ENCODE measurements around the gene PRR5. TPM values are rescaled to one million over a fixed set of nuclear protein-coding genes. Genes with fewer than 3 reads are reported as not detected.

The PRR5 gene
- total RNA-seq, 1 experiment from 2014 or later = 11.8 TPM

- no peak overlapping the region for H4K8ac ChIP-seq (replicated peaks; ENCODE audit: insufficient read length, low read depth, low read length)
- H2BK20ac ChIP-seq (ENCODE audit: low read depth, low read length, poor library complexity, severe bottlenecking) = no peak overlapping the region
- peaks cover 5% of the 10 kb centered on the region for H3K27me3 ChIP-seq (ENCODE audit: insufficient read depth, low read length)
- TF ChIP-seq, protein P1, sequence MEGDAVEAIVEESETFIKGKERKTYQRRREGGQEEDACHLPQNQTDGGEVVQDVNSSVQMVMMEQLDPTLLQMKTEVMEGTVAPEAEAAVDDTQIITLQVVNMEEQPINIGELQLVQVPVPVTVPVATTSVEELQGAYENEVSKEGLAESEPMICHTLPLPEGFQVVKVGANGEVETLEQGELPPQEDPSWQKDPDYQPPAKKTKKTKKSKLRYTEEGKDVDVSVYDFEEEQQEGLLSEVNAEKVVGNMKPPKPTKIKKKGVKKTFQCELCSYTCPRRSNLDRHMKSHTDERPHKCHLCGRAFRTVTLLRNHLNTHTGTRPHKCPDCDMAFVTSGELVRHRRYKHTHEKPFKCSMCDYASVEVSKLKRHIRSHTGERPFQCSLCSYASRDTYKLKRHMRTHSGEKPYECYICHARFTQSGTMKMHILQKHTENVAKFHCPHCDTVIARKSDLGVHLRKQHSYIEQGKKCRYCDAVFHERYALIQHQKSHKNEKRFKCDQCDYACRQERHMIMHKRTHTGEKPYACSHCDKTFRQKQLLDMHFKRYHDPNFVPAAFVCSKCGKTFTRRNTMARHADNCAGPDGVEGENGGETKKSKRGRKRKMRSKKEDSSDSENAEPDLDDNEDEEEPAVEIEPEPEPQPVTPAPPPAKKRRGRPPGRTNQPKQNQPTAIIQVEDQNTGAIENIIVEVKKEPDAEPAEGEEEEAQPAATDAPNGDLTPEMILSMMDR (conservative IDR thresholded peaks at IDR 0.05) = peak; percentile 37; the same call in 2 of the 3 replicates
- no peak overlapping the region for H3T11ph ChIP-seq (ENCODE audit: low read length)
- peak; percentile 70 for DNase-seq
- Mint-ChIP-seq H3K9me3 (peaks cover 0 to 1% of the 10 kb centered on the region in 2 experiments; a peak in 2 of 5 replicates), H3K4me3 (peak overlapping the region; percentile 56 to 78; a peak in 4 of 5 replicates), H3K36me3 (ENCODE audit: insufficient read depth in 1 of 3, low read depth in 3 of 3) (no peaks in the 10 kb centered on the region), H3K27me3 (ENCODE audit: low read depth) (peaks cover 73% of the 10 kb centered on the region), H3K4me1 (peaks cover 0 to 6% of the 10 kb centered on the region in 2 experiments; a peak in 3 of 4 replicates), H3K27ac (no peak overlapping the region)
- no peak overlapping the region for H3K9ac ChIP-seq (ENCODE audit: extremely low read depth, insufficient read length, low read length)
- H3K23me2 ChIP-seq (ENCODE audit: insufficient read length, low read depth, low read length, poor library complexity, severe bottlenecking) = peaks cover 4% of the 10 kb centered on the region
- WGBS (ENCODE audit: extremely low coverage, insufficient read length, low lambda C conversion rate) = no CpG with 5 or more reads among the region's 87 CpGs
- H4K91ac ChIP-seq (ENCODE audit: insufficient read length, low read depth, low read length) = no peak overlapping the region
- H3K18ac ChIP-seq (ENCODE audit: insufficient read length, low read depth, low read length) = no peak overlapping the region
- H3K4ac ChIP-seq (ENCODE audit: low read depth, low read length) = no peak overlapping the region
- no peaks in the 10 kb centered on the region for H3K4me1 ChIP-seq (ENCODE audit: insufficient read depth, low read length)
- no peaks in the 10 kb centered on the region for H4K20me1 ChIP-seq (ENCODE audit: control insufficient read depth, insufficient read depth, insufficient read length)
- no peak overlapping the region for H3K56ac ChIP-seq (ENCODE audit: insufficient read length, low read depth, low read length)
- peak overlapping the region; percentile 24 for H3K4me2 ChIP-seq (ENCODE audit: insufficient read depth, insufficient read length, low read length)
- H3K79me1 ChIP-seq (ENCODE audit: insufficient read depth, low read depth, low read length, poor library complexity, severe bottlenecking) = no peaks in the 10 kb centered on the region
- no peak overlapping the region for H3K23ac ChIP-seq (ENCODE audit: insufficient read length, low read depth, low read length)
- no peak overlapping the region for H2BK15ac ChIP-seq (ENCODE audit: low read depth, low read length)
- no peak overlapping the region for H2BK12ac ChIP-seq (ENCODE audit: insufficient read length, low read depth, low read length)
- H2AK5ac ChIP-seq (ENCODE audit: insufficient read length, low read length) = no peak overlapping the region
- no peak overlapping the region for H2BK5ac ChIP-seq (ENCODE audit: insufficient read length, low read length)
- no peaks in the 10 kb centered on the region for H3K9me3 ChIP-seq (ENCODE audit: control insufficient read depth, low read depth, low read length)
- H4K5ac ChIP-seq (ENCODE audit: insufficient read length, low read depth, low read length) = no peak overlapping the region
- no peaks in the 10 kb centered on the region for H3K79me2 ChIP-seq (ENCODE audit: insufficient read depth, low read length)
- H3K27ac ChIP-seq (ENCODE audit: insufficient read length, low read depth, low read length) = no peak overlapping the region
- no peak overlapping the region for H2AFZ ChIP-seq (ENCODE audit: low read length)
- H2BK120ac ChIP-seq (ENCODE audit: low read depth, low read length, poor library complexity, severe bottlenecking) = no peak overlapping the region
- no peak overlapping the region for H3K14ac ChIP-seq (ENCODE audit: insufficient read depth, low read length)
These were observed 33.7 kb upstream of the PRR5 start for GRCh38 chr22:44668190-44668885.
